NCI-H446 (cell line): ENCODE measurements around the gene ICA1.
"Not testable (repeated sequence)": the region's sequence is repeated elsewhere in the genome, so short reads cannot be mapped to it uniquely, and the experiment has no call there.

ENCODE experiments used
- DNase-seq, 2 experiments: peaks; one replicate each; lab custom pipeline; 2025; lab: John Stamatoyannopoulos, UW

ICA1 gene

DNA sequence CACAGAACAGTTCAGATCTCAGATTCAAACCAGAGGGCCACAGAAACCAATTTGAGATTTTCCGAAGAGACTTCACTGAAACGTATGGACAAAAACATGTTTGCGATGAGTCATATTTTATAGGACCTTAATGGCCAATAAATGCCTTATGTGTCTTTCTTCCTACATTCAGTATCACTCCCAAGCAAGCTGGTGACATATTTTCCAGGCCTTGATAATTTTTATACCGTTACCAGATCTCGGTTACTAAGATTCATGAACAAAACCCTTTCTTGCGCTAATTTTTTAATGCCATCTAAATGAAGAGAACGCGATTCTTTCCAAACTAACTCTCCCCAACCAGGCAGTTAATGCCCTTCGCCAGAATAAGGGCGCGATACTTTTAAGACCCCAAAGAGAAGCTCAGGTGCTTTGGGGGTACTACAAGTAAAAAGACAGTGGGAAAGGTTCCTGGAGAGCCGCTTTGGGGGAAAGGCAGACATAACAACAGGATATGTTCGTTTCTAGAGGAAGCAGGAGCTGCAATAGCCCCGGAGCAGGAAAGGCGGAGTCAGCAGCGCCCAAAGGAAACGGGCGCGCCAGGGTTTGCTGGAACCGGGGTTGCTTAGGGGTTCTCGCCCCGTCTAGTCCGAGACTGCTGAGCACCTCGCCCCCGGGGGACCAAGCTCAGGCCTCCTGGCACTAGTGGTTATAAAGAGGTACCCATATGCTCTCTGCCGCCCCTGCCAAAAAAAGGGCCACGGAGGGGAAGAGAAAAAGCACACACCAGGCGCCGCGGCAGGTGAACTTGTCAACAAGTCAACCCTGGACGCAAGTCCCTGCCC lies 884 bp downstream of the ICA1 start:
- peak in 1 of 2 experiments; percentile 12 for DNase-seq

DNA sequence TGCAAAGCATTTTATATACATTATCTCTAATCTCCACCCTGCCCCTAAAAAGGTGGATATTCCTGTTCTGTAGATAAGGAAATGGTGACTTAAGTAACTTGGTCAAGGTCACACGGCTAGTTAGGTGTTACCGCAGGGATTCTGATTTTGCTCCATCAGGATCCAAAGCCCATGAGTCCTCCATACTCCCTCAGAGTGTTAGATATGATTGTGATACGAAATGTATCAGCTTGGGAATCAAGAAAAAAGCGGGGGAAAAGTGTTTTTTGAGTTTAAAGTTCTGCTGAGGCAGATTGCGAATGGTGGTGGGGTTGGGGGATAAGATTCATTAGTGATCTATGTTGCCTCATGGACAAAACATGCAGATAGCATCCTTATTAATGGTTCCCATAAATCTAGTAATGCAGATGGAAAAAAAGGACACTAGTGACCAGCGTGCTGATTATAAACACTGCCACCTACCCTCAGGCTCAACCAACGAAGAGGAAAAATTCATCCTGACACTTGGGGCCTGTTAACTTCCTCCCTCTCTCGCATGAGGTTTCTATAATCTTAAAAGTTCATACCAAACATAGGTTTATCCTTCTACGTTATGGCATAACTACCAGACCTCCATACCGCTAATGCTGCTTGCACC lies 2.3 kb downstream of the ICA1 start:
- no peak for DNase-seq

DNA sequence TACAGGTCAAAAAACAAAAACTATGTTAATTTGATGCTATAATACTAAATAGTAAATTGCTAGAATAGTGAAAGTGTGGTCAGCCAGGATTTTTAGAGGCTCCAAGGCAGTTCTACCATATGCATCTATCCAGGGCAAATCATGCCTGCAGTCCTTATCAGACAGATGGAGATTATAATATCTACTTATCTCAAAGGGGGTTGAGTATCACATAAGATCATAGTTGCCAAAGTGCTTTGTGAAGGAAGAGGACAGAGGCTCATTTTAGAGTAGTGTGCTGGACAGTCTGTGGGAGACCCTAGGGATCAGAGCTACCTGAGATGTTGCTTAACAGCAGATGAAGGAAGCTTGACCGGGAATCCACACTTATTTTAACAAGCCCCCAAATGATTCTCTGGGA lies 3.2 kb downstream of the ICA1 start:
- no peak for DNase-seq

DNA sequence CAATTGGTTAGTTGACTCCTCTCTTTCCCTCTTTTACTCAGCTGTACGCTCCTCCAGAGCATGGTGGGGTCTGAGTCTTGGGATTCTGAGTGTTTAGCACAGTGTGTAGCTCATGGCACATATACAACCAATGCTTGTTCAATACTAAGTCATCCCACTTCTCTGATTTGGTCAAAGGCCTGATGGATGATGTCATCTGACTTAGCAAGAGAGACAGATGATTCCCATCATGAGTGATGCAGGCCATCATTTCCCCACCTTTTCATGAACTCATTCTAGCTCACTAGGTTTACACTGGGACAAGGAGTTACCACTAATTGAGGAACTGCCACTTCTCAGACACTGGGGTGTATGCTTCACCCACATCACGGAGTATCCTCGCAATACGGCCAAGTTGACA lies 3.8 kb downstream of the ICA1 start:
- no peak for DNase-seq

DNA sequence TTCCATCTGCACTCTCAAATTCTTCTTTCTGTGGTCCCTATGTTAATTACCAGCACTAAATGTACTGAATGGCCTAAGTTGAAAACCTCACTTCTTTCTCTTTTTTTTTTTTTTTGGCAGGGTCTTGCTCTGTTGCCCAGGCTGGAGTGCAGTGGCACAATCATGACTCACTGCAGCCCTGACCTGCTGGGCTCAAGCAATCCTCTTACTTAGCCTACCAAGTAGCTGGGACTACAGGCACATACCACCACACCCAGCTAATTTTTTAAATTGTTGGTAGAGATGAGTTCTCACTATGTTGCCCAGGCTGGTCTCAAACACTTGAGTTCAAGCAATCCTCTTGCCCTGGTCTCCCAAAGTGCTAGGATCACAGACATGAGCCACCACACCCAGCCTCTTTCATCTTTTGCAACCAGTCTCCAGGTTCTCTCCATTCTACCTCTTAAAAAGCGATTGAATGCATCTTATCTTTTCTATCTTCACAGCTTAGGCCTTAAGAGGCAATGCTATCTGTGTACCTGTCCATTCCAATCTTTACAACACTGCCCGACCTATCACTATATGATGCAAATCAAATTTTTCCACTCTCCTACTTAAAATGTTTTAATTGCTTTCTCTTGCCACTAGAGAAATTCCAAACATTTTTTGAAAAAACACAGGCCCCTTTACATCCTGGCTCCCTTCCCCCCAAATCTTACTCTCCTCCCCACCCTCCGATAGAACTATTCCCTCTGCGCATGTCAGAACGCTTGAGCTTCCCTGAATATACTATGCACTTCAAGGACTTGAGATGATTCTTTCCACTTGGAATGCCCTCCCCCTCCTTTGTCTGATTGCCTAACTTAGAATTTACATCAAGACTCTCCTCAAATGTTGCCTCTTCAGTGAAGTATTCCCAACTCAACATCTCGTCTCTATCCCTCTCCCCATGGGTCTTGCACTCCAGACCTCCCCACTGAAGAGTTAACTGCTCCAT lies 6.0 kb downstream of the ICA1 start:
- no peak for DNase-seq

DNA sequence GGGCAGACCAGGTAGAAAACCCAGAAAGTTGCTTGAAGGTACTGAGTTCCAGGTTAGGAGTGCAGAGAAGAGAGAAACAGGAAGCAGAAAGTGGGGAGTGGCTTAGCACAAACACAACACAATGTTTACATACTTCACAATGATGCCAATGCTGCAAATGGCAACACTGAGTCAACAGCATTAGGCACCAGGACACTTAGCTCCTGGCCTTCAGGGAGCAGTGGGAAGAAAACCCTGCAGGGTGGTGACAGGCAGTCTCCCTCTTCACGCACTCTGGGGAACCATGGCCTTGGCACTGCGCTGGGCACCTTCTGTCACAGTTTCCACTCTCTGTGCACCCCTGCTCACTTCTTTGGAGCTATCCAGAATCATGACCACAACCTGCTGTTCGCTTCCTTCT lies 7.3 kb downstream of the ICA1 start:
- no peak for DNase-seq

DNA sequence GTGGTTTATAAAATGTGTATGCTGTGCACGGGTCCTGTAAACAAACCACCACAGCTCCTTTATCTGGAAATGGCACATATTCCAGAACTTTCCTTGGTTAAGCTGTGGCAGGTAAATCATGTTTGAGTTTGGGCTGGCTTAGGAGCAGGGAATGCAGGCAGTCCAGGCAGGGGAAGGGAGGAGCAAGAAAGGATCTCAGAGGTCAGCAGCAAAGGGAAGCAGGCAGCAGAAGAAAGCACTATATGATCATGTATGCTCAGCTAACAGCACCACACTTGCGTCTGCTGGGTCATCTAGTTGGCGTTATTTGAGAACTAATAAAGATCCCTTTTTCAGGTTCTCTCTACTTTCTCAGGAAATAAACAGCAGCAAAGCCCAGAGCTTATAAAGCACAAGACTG lies 7.8 kb downstream of the ICA1 start:
- no peak for DNase-seq

DNA sequence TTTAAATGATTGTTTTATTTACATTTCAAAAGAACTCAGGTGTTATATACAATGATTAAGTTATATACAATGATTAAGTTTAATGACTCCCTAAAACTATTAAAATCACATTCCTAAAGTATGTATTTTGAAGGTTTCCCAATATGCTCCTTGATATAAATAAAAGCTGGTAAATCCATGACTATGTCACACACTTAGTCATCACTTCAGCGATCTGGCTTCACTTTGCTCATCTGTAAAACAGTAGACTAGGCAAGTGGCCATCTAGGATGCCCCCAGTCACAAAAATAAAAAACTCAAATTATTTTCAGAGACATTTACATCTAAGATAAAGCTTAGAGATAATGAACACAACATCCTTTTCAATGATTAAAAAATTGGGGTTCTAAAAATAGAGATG lies 10.8 kb downstream of the ICA1 start:
- DNase-seq, result no peak

DNA sequence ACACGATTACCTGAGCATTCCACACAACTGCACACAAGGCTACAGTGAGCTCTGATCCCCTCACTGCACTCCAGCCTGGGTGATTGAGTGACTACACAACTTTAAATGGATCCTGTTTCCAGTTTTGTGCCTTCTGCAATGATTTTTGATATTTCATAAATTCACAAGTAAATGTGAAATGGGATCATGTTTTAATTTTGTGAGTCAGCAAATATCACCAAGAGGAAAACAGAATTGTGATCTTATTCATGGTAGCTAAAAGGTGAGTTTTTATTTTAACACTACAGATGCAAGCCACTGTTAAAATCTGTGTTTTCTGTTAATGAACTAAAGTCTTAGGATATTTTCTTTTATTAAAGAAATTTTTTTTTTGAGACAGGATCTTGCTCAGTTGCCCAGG lies 11.4 kb downstream of the ICA1 start:
- DNase-seq, result no peak

DNA sequence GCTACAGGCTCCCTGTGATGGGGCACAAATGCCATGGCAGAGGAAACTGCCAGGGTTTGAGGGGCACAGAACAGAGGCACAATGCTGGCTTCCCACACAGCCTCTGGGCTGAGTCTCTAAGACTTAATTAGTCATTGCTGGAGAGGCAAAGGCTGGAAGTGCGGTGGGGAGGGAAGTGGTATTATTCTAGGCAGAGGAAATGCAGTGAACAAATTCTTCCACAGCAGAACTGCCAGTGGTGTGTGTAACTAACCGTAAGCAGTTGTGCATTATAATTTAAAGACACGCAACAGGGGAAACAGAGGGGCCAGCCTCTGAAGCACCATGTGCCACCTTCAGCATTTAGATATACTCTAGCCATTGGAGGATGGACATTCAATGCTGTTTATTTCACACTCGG lies 12.8 kb downstream of the ICA1 start:
- no peak for DNase-seq

DNA sequence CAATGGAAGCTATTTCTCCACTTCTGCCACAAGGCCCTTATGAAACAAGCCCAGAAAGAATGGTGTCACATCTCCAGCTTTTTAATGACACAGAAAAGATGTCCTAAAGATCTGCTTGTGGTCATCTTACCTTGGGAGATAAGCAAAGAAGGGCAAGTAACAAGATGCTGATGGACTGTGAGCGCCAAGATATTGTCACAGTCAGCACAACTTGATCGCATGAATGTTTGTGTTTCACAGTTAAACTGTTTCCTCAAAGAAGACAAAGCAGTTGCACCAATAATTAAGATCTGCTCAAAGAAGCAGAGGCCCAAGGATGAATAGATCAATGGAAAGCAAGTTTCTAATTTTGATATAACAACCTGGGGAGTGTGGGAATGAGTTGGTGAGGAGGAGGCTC lies 15.9 kb downstream of the ICA1 start:
- DNase-seq, result no peak

DNA sequence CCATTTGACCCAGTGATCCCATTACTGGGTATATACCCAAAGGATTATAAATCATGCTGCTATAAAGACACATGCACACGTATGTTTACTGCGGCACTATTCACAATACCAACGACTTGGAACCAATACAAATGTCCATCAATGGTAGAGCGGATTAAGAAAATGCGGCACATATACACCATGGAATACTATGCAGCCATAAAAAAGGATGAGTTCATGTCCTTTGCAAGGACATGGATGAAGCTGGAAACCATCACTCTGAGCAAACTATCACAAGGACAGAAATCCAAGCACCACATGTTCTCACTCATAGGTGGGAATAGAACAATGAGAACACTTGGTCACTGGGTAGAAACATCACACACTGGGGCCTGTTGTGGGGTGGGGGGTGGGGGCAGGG lies 16.9 kb downstream of the ICA1 start:
- DNase-seq, result not testable (repeated sequence)

DNA sequence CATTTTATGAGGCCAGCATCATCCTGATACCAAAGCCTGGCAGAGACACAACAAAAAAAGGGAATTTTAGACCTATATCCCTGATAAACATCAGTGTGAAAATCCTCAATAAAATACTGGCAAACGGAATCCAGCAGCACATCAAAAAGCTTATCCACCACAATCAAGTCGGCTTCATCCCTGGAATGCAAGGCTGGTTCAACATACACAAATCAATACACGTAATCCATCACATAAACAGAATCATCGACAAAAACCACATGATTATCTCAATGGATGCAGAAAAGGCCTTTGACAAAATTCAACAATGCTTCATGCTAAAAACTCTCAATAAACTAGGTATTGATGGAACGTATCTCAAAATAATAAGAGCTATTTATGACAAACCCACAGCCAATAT lies 18.9 kb downstream of the ICA1 start:
- not testable (repeated sequence) for DNase-seq

DNA sequence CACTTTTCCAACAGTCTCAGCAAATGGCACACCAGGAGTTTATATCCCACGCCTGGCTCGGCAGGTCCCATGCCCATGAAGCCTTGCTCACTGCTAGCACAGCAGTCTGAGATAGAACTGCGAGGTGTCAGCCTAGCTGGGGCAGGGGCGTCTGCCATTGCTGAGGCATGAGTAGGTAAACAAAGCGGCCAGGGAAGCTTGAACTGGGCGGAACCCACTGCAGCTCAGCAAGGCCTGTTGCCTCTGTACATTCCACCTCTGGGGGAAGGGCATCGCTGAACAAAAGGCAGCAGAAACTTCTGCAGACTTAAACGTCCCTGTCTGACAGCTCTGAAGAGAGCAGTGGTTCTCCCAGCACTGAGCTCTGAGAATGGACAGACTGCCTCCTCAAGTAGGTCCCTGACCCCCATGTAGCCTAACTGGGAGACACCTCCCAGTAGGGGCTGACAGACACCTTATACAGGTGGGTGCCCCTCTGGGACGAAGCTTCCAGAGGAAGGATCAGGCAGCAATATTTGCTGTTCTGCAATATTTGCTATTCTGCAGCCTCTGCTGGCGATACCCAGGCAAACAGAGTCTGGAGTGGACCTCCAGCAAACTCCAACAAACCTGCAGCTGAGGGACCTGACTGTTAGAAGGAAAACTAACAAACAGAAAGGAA lies 22.1 kb downstream of the ICA1 start:
- DNase-seq, result not testable (repeated sequence)

DNA sequence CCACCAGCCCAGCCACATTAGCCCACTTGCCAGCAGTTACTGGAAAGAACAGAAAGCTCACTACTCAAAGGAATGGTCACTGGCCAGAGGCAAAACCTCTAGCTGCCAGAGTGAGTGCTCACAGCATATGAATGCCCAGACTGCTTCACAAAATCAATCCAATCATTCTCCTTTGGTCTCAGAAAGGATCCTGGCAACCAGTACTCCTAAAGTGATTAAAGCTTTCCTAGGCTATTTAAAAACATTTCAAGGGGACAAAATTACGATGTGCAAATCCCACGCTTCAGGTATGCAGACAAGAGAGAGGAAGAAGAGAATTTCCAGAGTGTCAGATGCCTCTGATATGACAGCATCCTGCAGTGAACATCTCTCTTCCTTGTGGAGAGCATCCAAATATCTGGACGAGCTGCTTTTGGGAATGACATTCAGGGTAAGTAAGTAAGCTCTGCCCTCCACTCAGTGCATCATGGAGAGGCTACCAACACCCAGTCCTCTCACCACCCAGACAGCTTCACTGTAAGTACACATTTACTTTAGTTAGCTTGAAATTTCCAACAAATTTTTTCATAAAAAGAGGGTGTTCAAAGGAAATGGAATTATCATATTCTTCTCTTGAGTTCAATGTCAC lies 25.1 kb downstream of the ICA1 start:
- DNase-seq, result no peak

DNA sequence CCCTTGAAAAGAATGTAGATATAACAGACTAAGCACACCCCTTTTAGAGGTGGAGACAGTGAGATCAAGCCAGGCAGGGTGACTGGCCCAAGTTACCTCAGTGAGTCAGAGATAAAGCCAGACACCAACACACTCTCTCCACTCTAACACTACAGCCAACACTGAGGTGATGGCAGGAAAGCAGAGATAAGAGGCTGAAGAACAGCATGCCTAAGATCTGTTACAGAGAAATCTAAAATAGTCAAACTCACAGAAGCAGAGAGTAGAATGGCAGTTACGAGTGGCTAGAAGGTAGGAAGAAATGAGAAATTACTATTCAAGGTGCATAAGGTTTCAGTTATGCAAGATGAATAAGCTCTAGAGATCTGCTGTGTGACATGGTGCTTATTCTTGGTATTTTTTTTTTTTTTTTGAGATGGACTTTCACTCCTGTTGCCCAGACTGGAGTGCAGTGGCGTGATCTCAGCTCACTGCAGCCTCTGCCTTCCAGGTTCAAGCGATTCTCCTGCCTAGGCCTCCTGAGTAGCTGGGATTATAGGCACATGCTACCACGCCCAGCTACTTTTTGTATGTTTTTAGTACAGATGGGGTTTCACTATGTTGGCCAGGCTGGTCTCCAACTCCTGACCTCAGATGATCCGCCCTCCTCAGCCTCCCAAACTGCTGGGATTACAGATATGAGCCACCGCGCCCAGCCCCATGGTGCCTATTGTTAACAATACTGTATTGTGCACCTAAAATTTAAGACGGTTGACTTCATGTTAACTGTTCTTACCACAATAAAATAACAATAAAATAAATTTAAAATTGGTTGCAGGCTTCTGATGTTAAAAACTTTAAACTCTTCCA lies 28.7 kb downstream of the ICA1 start:
- DNase-seq, result no peak

DNA sequence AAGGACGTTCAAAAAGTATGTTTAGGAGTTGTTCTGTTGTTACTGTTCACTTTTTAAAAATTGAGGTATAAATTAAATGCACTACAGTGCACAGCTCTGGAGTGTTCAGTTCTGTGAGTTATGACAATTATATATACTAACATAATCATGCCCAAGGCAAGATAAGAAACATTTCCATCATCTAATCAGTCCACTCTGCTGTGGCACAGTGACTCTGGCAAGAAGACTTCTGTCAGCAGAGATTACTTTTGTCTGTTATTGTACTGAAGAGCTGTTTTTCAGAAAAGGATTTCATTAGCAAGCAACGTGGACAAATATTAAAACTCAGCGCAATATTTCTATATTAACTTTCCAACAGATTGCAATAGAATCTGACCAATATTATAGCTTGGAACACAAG lies 32.0 kb downstream of the ICA1 start:
- no peak for DNase-seq

DNA sequence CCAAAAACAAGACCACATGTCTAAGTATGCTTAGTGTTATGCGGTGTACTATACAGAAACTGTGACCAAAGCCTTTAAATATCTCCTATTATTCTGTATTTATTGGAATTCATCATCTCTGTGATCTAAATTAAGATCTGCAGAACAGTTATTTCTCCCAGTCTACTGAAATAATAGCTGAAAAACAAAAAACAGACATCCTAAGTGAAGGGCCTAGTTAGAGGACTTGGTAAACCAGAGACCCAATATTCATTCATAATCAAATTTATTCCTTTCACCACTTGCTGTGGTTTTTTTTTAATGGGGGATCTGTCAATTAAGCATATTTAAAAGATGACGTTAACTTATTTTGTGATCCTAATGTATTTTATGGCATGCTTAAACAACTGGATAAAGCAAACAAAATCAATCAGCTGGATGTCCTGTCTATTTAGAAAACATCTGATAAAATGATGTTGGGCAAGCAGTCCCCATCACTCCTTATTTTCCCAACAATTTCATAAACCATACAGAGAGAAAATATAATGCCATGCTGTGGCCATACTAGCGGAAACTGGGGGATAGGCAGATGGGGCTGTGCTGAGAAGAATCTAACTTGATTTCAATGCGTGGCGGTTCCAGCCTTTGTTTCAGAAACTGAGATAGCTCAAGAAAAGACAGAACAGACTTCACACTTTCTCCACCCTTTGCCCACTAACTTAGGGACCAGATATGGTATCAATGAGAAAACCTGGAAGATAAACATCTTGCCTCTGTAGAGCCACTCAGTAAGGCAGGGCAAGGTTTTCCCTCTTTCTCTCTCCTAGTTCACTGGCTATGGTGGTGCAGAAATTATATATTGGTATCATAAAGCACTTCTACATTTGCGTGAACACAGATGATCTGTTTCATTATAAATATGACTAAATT lies 32.9 kb downstream of the ICA1 start:
- no peak for DNase-seq

DNA sequence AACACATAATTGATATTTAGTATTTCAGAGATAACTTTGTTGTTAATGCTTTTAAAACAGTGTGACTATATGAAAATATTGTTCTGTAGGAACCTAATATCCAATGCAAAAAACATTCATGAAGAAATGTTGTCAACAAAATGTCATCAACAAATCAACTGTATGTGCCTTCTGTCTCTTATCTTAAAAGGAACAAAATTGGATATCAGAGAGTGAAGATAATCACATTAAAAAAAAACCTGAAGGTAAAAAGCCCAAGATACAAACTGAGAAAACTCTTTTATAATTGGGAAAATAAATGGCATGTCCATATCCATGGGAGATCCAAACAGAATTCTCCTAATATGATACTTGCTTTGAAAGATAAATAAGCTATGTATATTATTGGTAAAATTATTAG lies 33.9 kb downstream of the ICA1 start:
- DNase-seq, result no peak

DNA sequence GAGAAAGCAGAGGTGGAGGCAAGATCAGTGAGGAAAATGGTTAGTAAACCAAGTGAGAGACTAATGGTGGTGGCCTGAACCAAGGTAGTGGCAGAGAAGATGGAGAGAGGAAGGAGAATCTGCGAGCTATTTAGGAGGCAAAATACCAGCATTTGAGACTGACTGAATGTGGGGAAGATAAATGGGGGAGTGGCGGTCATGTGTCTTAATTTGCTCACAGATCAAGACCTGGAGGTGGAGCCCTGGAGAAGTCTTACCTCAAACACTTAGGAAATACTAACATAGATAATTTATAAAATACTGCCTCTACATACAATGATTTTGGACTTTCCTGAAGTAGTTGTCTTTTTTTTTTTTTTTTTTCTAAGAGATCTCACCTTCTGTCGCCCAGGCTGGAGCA lies 34.7 kb downstream of the ICA1 start:
- no peak for DNase-seq
